ENCODE results near the gene DIPK1B.

The DIPK1B gene

DNA sequence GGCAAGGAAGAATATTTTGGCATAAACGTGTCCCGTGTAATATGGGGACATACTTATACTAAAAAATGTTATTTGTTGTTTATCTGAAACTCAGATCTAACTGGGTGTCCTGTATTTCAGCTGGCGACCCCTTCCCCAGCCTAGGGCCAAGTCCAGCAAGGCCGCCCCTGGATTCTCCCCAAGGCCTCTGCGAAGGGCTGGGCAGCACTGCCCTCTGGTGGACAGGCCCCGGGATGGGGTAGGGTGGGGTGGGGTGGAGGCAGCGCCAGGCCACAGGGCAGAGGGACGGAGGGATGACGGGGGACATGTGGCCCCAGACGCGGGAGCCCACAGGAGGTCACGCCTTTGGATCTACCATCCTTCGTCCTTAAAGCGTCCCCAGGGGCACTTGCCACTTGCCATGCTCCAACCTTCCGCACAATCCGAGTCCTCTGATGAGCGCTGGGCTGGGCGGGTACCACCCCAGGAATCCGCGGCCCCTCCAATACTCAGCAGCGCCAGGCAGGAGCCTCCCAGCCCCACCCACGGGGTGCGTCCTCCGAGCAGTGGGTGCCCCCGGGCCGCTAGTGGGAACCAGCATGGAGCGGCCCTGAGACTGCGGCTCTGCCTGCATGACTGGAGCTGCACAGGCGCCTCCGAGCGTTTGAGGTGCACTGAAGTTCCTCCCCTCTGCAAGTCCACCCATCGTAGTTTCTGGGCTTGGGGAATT lies 18.1 kb upstream of the DIPK1B start:
- H3K4me1 ChIP-seq (ENCODE audit: insufficient read depth, low read length), result no peaks in the 10 kb centered on the region
- H3K9me3 ChIP-seq (ENCODE audit: low read length), result no peaks in the 10 kb centered on the region
- H3K27me3 ChIP-seq (ENCODE audit: insufficient read depth, low read length), result peaks cover 22% of the 10 kb centered on the region
- no peaks in the 10 kb centered on the region for H3K36me3 ChIP-seq (ENCODE audit: insufficient read depth, low read length)
- no peak overlapping the region for H2AFZ ChIP-seq (ENCODE audit: low read depth, low read length)
- H3K4me3 ChIP-seq (ENCODE audit: low read length), result no peak overlapping the region

DNA sequence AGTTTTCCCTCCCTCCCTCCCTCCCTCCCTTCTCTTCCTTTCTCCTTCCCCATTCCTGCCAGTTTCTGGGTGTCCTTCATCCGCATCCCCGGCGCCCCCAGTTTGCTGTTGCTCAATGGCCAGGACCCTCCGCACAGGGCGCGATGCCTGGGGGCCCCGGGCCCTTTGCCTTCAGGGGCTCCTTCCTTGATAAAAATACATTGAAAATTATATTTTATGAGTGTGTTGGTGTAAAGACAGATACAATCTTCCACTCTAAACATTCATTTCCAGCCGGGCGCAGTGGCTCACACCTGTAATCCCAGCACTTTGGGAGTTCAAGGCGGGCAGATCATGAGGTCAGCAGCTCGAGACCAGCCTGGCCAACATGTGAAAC lies 17.5 kb upstream of the DIPK1B start:
- H3K27me3 ChIP-seq (ENCODE audit: insufficient read depth, low read length), result peaks cover 20% of the 10 kb centered on the region
- H3K36me3 ChIP-seq (ENCODE audit: insufficient read depth, low read length), result no peaks in the 10 kb centered on the region
- H3K4me1 ChIP-seq (ENCODE audit: insufficient read depth, low read length), result no peaks in the 10 kb centered on the region
- no peaks in the 10 kb centered on the region for H3K9me3 ChIP-seq (ENCODE audit: low read length)
- no peak overlapping the region for H2AFZ ChIP-seq (ENCODE audit: low read depth, low read length)
- H3K4me3 ChIP-seq (ENCODE audit: low read length), result no peak overlapping the region

DNA sequence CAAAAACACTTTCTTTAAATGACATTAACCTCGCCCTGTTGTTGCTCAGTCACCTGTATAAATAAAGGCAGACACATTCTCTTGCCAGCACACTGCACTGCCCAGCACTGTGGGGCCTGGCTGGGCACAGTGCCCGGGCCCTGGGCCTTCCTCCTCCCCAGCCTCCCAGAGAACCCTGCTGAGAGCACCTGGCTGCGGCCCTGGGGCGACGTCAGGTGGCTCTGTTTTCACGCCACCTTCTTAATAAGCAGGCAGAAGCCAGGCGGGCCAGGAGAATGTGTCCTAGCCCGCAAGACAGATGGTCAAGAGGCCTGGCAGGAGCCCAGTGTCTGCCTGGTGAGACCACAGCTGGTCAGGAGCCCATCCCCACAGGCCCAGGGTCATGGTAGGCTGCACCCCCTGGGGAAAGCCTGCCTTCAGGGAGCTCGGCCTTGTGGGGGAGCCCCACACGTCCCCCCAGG lies 16.9 kb upstream of the DIPK1B start:
- peaks cover 19% of the 10 kb centered on the region for H3K27me3 ChIP-seq (ENCODE audit: insufficient read depth, low read length)

DNA sequence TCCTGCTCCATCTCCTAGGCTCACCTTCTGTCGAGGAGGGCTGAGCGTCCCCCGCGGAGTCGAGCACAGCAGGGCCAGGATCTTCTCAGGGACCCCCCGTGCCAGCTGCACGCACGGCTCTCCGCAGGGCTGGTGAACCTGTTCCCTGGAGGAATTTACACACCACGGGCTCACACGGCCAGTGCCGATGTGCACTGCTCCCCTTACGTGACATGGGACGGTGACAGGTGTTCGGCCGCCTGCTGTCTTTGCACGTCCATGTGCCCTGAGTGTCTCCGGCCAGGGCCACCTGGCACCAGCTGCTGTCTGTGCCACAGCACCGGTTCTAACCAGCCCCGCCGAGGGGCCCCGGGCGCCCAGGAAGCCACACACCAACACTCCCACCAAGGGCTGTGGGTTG lies 16.4 kb upstream of the DIPK1B start:
- Histone ChIP-seq H3K4me1 (ENCODE audit: insufficient read depth, low read length) (no peaks in the 10 kb centered on the region), H3K9me3 (ENCODE audit: low read length) (no peaks in the 10 kb centered on the region), H3K27me3 (ENCODE audit: insufficient read depth, low read length) (peaks cover 20% of the 10 kb centered on the region), H3K36me3 (ENCODE audit: insufficient read depth, low read length) (no peaks in the 10 kb centered on the region), H2AFZ (ENCODE audit: low read depth, low read length) (no peak overlapping the region), H3K4me3 (ENCODE audit: low read length) (no peak overlapping the region)

More for the DNA sequence above, 16.9 kb upstream of the DIPK1B start:
- no peaks in the 10 kb centered on the region for H3K4me1 ChIP-seq (ENCODE audit: insufficient read depth, low read length)
- H3K36me3 ChIP-seq (ENCODE audit: insufficient read depth, low read length), result no peaks in the 10 kb centered on the region
- H3K9me3 ChIP-seq (ENCODE audit: low read length), result no peaks in the 10 kb centered on the region
- no peak overlapping the region for H2AFZ ChIP-seq (ENCODE audit: low read depth, low read length)
- no peak overlapping the region for H3K4me3 ChIP-seq (ENCODE audit: low read length)

DNA sequence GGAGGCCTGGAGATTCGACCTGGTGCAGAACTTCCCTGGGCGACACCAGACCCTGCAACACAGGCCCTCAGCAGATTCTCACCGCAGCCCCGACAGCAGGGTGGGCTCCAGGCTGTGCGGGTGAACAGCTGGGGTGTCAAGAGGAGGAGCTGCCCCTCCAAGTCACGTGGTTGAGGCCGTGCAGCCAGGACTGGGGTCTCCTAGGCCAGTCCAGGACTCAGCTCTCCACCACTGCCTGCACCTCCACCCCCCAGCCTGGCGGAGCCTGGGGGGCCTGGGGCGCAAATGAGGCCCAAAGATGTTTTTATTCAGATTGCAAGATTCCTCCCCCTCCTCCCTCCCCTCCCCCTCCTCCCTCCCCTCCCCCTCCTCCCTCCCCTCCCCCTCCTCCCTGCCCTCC lies 15.9 kb upstream of the DIPK1B start:
- no peak overlapping the region for H2AFZ ChIP-seq (ENCODE audit: low read depth, low read length)
- peaks cover 25% of the 10 kb centered on the region for H3K27me3 ChIP-seq (ENCODE audit: insufficient read depth, low read length)
- H3K36me3 ChIP-seq (ENCODE audit: insufficient read depth, low read length), result no peaks in the 10 kb centered on the region
- H3K4me3 ChIP-seq (ENCODE audit: low read length), result no peak overlapping the region
- no peaks in the 10 kb centered on the region for H3K4me1 ChIP-seq (ENCODE audit: insufficient read depth, low read length)
- no peaks in the 10 kb centered on the region for H3K9me3 ChIP-seq (ENCODE audit: low read length)

DNA sequence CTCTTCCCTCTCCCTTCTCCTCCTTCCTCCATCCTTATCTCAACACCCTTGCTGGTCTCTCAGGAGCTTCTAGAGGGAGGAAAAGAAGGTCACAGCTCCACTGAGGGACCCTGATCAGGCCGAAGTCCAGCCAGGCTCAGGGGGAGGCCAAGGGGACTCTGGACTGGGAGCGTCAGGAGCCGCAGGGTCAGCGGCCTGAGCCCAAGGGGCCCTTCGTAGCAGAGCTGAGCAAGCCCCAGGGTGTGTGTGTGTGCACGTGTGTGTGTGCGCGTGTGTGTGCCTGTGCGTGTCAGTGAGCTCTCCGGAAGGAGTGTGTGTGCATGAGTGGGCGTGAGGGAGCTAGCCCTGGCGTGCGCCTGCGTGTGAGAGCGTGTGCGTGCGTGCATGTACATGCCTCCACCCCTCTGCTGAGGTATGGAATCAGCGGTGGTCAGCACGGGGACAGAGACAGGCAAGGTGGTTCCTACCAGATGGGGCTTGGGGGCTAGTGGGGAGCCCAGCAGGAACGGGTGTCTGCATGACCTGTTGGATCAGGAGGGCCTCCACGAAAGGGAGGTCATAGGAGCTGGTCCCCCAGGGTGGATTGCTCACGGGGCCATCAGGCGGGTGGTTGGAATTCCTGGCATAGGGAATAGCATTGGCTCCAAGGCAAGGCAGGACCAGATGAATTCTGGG lies 15.1 kb upstream of the DIPK1B start:
- no peak overlapping the region for H3K4me3 ChIP-seq (ENCODE audit: low read length)
- no peaks in the 10 kb centered on the region for H3K9me3 ChIP-seq (ENCODE audit: low read length)
- no peaks in the 10 kb centered on the region for H3K4me1 ChIP-seq (ENCODE audit: insufficient read depth, low read length)
- H2AFZ ChIP-seq (ENCODE audit: low read depth, low read length), result no peak overlapping the region
- H3K27me3 ChIP-seq (ENCODE audit: insufficient read depth, low read length), result peaks cover 24% of the 10 kb centered on the region
- no peaks in the 10 kb centered on the region for H3K36me3 ChIP-seq (ENCODE audit: insufficient read depth, low read length)

DNA sequence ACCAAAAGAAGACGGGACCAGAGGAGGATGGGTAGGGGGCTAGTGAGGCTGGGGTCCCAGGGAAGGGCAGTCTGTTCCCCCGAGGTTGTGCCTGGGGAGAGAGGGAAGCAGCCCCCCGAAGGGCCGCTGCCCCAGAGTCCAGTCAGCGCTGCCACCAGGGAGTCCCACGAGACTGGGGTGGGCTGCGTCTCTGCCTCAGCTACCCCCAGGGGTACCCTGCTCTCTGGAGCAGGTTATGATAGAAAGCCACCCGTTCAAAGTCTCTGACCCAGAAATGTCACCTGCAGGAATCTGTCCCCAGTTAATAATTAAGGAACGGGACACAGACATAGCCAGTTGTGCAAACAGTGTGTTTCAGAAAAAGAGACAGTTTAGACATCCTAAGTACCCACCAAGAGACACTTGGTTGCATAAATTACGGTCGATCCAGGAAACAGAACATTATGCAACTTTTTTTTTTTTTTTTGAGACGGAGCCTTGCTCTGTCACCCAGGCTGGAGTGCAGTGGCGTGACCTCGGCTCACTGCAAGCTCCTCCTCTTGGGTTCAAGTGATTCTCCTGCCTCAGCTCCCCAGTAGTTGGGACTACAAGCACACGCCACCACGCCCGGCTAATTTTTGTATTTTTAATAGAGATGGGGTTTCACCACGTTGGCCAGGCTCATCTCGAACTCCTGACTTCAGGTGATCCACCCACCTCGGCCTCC lies 14.4 kb upstream of the DIPK1B start:
- no peaks in the 10 kb centered on the region for H3K4me1 ChIP-seq (ENCODE audit: insufficient read depth, low read length)
- no peak overlapping the region for H3K4me3 ChIP-seq (ENCODE audit: low read length)
- H2AFZ ChIP-seq (ENCODE audit: low read depth, low read length), result no peak overlapping the region
- peaks cover 18% of the 10 kb centered on the region for H3K27me3 ChIP-seq (ENCODE audit: insufficient read depth, low read length)
- H3K36me3 ChIP-seq (ENCODE audit: insufficient read depth, low read length), result no peaks in the 10 kb centered on the region
- H3K9me3 ChIP-seq (ENCODE audit: low read length), result no peaks in the 10 kb centered on the region

DNA sequence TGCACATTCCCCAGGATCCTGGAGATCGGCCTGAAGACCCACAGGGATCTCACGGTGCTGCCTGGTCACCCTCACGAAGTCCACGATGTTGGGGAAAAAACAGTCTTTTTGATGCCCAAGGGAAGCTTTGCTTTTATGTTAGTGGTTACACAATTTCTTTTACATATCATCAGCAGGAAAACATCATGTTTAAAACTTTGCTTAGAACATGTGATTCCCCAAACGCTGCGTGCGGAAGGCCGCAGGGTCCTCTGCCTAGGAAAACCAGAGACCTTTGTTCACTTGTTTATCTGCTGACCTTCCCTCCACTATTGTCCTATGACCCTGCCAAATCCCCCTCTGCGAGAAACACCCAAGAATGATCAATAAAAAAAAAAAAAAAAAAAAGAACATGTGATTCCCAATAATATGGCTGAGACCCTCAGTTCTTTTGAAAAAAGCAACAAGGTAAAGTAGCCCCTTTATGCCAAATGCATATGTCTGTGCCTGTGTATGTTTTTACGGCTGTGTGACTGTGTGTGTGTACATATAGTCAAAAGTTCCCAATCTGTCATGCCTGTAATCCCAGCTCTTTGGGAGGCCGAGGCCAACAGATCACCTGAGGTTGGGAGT lies 13.6 kb upstream of the DIPK1B start:
- Histone ChIP-seq H3K36me3 (ENCODE audit: insufficient read depth, low read length) (no peaks in the 10 kb centered on the region), H3K4me3 (ENCODE audit: low read length) (no peak overlapping the region), H2AFZ (ENCODE audit: low read depth, low read length) (no peak overlapping the region), H3K9me3 (ENCODE audit: low read length) (no peaks in the 10 kb centered on the region), H3K4me1 (ENCODE audit: insufficient read depth, low read length) (no peaks in the 10 kb centered on the region), H3K27me3 (ENCODE audit: insufficient read depth, low read length) (peaks cover 12% of the 10 kb centered on the region)

DNA sequence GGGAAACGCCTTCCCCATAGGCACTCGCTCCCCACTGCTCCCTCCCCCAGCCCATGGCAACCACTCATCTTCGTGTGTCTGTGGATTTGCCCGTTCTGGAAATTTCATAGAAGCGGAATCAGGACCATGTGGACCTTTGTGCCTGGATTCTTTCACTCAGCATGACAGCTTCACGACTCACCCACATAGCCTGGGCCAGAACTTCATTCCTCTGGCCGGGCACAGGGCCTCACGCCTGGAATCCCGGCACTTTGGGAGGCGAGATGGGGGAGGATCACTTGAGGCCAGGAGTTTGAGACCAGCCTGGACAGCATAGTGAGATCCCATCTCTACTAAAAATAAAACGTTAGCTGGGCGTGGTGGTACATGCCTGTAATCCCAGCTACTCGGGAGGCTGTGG lies 12.1 kb upstream of the DIPK1B start:
- no peak overlapping the region for H3K4me3 ChIP-seq (ENCODE audit: low read length)

DNA sequence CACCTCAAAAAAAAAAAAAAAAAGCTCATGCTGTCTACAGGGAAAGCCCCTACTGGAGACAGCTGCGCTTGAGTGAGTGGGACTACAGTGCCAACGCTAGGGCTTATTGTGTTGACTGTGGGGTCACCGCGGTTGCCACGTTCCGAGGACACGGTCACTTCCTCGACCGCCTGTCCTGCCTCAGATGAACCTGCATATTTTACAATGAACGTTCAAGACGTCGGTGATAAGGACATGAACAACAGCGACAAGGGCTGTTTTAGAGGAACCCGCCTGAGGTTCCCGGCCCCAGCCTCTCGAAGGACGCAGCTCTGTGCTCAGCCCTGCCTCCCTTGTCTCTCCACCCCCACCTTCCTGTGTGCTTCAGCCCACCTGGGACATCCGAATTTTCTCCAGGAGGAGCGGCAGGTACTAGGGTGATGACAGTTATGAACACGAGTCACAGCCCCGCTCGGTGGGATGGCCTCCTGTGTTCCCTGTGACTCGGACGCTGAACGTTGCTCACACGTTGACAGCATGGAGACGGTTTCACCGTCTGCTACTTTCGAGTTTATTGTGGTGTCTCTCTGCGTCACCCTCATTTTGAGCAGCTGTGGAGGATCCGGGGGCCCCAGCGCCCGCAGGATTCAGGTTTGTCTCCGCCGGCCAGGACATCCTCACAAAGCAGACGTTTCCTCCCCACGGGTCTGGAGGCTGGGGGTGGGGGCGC lies 11.3 kb upstream of the DIPK1B start:
- H3K9me3 ChIP-seq (ENCODE audit: low read length), result no peaks in the 10 kb centered on the region
- no peaks in the 10 kb centered on the region for H3K4me1 ChIP-seq (ENCODE audit: insufficient read depth, low read length)
- H3K27me3 ChIP-seq (ENCODE audit: insufficient read depth, low read length), result peaks cover 16% of the 10 kb centered on the region
- no peak overlapping the region for H3K4me3 ChIP-seq (ENCODE audit: low read length)
- no peak overlapping the region for H2AFZ ChIP-seq (ENCODE audit: low read depth, low read length)
- no peaks in the 10 kb centered on the region for H3K36me3 ChIP-seq (ENCODE audit: insufficient read depth, low read length)

More for the DNA sequence above, 12.1 kb upstream of the DIPK1B start:
- Histone ChIP-seq H3K36me3 (ENCODE audit: insufficient read depth, low read length) (no peaks in the 10 kb centered on the region), H3K27me3 (ENCODE audit: insufficient read depth, low read length) (peaks cover 13% of the 10 kb centered on the region), H2AFZ (ENCODE audit: low read depth, low read length) (no peak overlapping the region), H3K4me1 (ENCODE audit: insufficient read depth, low read length) (no peaks in the 10 kb centered on the region), H3K9me3 (ENCODE audit: low read length) (no peaks in the 10 kb centered on the region)

DNA sequence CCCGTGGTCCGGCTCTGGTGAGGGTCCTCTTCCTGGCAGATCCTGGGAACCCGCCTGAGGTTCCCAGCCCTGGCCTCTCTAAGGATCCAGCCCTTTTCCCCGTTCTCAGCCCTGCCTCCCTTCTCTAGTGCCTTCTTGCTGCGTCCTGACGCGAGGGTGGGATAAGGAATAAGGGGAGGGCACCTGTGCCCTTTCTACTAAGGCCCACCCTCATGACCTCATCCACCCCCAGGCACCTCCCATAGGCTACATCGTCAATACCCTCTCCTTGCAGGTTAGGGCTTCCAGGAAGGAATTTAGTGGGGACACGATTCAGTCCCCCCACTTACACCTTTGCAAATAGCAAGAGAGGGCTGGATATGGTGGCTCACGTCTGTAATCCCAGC lies 10.7 kb upstream of the DIPK1B start:
- H3K36me3 ChIP-seq (ENCODE audit: insufficient read depth, low read length), result no peaks in the 10 kb centered on the region
- H3K4me1 ChIP-seq (ENCODE audit: insufficient read depth, low read length), result no peaks in the 10 kb centered on the region
- peaks cover 16% of the 10 kb centered on the region for H3K27me3 ChIP-seq (ENCODE audit: insufficient read depth, low read length)
- H3K4me3 ChIP-seq (ENCODE audit: low read length), result no peak overlapping the region
- no peak overlapping the region for H2AFZ ChIP-seq (ENCODE audit: low read depth, low read length)
- H3K9me3 ChIP-seq (ENCODE audit: low read length), result no peaks in the 10 kb centered on the region

DNA sequence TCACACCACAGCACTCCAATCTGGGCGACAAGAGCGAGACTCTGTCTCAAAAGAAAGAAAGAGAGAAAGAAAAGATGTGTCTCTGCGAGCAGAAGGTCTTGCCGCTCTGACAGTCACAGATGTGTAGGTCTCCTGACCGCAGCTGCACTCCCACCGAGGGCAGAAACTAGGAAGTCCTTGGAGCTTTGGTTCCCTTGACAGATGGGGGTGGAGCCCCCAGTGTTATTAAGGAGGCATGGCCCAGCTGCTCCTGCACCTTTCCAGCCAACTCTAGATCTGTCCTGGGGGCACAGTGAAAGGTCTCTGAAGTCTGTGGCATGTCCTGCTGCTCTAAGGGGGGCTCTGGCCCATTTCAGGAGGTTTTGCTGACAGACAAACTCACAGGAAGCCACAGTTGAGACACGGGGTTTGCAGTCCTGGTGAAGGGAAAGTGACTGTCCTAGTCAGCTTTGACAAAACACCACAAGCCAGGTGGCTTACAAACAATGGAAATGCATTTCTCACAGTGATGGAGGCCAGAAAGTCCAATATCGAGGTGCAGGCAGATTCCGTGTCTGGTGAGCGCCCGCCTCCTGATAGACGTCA lies 9.0 kb upstream of the DIPK1B start:
- Histone ChIP-seq H3K36me3 (ENCODE audit: insufficient read depth, low read length) (no peaks in the 10 kb centered on the region), H3K9me3 (ENCODE audit: low read length) (peaks cover 6% of the 10 kb centered on the region), H2AFZ (ENCODE audit: low read depth, low read length) (no peak overlapping the region), H3K4me3 (ENCODE audit: low read length) (no peak overlapping the region), H3K4me1 (ENCODE audit: insufficient read depth, low read length) (no peaks in the 10 kb centered on the region), H3K27me3 (ENCODE audit: insufficient read depth, low read length) (peaks cover 16% of the 10 kb centered on the region)

All from neuron (in vitro differentiated cells).